OCI-LY1 (cell line): ENCODE data around the gene VWA5B1.

ENCODE experiments used
- EZH2 ChIP-seq: fragments of 200-600 bp; sonication (generic), shearing (Covaris generic); IDR thresholded peaks from 2 replicates; pipeline ENCODE4 v1.8.0; 2017; ENCODE audit warnings: borderline replicate concordance, mixed run types, mild to moderate bottlenecking, antibody characterized with exemption, low read length, moderate library complexity, mixed read lengths
- TF ChIP-seq, protein P1 (sequence below): fragments of 200-600 bp; sonication (generic), shearing (Covaris generic); IDR thresholded peaks from 2 replicates; pipeline ENCODE4 v1.5.1; 2017; ENCODE audit warnings: mild to moderate bottlenecking, antibody characterized with exemption, low read length, moderate library complexity, mixed read lengths

GRCh38 chr1:20311289-20311688, 20.6 kb downstream of the VWA5B1 start:
- TF ChIP-seq, protein P1, sequence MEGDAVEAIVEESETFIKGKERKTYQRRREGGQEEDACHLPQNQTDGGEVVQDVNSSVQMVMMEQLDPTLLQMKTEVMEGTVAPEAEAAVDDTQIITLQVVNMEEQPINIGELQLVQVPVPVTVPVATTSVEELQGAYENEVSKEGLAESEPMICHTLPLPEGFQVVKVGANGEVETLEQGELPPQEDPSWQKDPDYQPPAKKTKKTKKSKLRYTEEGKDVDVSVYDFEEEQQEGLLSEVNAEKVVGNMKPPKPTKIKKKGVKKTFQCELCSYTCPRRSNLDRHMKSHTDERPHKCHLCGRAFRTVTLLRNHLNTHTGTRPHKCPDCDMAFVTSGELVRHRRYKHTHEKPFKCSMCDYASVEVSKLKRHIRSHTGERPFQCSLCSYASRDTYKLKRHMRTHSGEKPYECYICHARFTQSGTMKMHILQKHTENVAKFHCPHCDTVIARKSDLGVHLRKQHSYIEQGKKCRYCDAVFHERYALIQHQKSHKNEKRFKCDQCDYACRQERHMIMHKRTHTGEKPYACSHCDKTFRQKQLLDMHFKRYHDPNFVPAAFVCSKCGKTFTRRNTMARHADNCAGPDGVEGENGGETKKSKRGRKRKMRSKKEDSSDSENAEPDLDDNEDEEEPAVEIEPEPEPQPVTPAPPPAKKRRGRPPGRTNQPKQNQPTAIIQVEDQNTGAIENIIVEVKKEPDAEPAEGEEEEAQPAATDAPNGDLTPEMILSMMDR, result no peak
- TF ChIP-seq EZH2, result no peak
